ENCODE measurements around the gene IPP.
"Not testable (repeated sequence)": the region's sequence is repeated elsewhere in the genome, so short reads cannot be mapped to it uniquely, and the experiment has no call there.

The IPP gene

DNA sequence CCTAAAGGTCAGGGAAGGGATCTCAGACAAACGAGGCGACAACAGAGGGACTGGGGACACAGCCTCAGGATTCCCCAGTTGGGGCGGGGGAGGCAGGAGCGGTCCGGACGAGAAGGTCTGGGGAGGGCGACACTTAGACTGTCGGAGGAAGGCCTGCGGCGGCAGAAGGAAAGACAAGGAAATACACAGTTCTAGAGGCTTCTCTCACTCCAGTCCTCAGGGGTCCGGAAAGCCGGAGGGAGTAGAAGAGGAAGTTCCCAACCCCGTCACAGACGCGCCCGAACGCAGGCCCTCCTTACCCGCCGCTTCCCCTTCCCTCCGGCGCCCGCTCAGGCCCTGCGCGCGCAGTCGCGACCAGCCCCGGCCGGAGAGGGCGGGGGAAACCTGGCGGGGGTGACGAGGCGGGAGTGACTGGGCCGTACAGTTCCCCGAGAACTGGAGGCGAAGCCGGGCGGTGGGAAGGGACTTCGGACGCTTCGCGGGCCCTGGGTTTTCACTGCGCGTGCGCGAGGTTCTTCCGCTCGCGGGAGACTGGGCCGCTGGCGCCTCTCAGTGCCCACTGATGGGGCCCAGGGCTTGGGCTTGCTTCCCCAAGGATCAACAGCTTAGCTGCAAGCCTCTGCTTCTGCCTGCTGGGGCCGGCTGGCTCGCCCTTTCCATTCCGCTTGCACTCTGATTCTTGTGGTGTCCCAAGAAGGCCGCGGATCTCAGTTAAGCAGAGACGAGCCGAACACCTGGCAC, at the start of gene IPP:
IPP (minus strand) TSS at position 356 of the 741 bp plus-strand sequence. CDS start 4,242 bp downstream, outside the sequence.
- peak; percentile 82 to 86 (median 84) for DNase-seq (ENCODE audit: low read depth in 3 of 3)

DNA sequence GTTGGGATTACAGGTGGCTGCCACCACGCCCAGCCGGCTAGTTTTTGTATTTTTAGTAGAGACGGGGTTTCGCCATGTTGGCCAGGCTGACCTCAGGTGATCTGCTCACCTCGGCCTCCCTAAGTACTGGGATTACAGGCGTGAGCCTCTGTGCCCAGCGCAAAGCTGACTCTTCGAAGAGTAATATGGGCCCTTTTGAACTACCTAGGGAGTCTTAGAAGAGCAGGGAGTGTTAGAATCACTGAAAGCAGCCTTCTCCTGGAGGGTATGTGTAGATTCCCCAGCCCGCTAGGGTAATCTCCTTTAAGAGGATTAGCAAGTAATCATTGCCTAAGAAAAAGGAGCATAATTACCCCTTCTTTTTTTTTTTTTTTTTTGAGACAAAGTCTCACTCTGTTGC, 46.5 kb upstream of the IPP start:
- no peak for DNase-seq (ENCODE audit: low read depth in 3 of 3)

DNA sequence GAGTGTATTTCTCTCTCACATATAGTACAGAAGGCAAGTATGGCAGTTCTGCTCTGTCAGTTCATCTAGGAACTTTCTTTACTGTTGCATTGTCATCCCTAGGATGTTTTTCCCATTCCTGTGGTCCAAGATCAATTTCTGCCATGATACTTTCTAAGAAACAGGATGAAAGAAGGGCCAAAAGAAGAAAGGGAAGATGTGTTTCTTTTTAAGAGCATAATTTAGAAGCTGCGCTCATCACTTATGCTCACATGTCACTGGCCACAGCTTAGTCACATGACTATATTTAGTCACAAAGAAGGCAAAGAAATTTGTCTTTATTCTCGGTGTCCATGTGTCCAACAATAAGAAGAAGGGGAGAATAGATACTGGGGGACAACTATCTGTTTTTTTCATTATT, 45.9 kb upstream of the IPP start:
- no peak for DNase-seq (ENCODE audit: low read depth in 3 of 3)

DNA sequence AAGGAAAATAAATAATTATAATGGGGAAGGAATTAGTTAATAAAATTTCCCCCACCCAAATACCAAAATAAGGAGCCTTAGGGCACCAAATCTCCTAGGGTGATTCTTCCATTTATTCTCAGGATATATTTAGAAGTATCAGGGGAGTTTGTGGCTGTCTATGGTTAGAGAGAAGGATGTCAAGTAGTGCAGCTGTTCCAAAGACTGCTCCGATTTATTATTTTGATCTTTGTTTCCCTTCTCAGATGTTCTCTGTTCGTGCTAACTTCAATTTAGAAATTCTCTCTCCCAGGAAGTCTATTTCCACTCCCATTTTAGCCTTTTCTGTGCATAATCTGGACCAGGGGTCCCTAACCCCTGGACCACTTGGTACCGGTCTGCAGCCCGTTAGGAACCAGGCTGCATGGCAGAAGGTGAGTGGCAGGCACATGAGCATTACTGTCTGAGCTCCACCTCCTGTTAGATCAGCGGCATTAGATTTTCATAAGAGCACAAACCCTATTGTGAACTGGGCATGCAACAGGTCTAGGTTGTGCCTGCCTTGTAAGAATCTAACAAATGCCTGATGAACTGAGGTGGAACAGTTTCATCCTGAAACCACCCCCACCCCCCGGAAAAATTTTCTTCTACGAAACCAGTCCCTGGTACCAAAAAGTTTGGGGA, 43.6 kb upstream of the IPP start:
- no peak for DNase-seq (ENCODE audit: low read depth in 3 of 3)

DNA sequence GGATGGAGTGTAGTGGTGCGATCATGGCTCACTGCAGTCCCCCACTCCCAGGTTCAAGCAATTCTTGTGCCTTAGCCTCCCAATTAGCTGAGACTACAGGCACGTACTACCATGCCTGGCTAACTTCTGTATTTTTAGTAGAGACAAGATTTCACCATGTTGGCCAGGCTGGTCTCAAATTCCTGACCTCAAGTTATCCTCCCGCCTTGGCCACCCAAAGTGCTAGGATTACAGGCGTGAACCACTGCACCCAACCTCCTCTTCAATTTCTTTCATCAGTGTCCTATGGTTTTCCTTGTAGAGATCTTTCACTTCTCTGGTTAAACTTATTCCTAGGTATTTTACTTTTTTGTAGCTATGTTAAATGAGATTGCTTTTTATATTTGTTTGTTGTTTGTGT, 42.3 kb upstream of the IPP start:
- DNase-seq (ENCODE audit: low read depth in 3 of 3) = no peak

DNA sequence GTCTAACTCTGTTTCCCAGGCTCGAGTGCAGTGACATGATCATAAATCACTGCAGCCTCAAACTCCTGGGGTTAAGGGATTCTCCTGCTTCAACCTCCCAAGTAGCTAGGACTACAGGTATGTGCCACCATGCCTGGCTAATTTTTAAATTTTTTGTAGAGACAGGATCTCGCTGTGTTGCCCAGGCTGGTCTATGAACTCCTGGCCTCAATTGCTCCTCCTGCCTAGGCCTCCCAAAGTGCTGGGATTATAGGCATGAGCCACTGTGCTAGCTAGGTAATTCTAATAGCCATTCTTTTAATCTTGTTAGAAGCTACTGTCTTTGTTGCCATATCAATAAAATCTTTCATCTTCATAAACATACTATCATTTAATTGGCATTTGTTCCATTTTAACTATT, 39.1 kb upstream of the IPP start:
- no peak for DNase-seq (ENCODE audit: low read depth in 3 of 3)

DNA sequence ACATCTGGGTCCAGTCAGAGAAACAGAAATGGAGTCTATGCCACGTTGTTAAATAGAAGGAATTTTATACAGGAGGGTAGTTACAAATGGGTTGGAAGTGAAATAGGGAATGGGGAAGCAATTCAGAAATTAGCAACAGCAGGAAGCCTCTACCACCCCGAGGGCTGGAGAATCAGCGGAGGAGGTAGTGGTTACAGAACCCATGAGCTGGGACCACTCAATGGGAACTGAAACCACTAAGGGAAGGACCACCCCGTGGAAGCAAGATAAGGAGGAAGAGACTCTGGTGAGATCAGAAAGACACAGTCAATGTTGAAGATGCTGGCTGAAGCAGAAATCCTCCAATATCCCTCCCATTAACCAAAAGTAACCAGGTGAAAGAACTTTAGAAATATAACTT, 37.5 kb upstream of the IPP start:
- DNase-seq (ENCODE audit: low read depth in 3 of 3) = no peak

DNA sequence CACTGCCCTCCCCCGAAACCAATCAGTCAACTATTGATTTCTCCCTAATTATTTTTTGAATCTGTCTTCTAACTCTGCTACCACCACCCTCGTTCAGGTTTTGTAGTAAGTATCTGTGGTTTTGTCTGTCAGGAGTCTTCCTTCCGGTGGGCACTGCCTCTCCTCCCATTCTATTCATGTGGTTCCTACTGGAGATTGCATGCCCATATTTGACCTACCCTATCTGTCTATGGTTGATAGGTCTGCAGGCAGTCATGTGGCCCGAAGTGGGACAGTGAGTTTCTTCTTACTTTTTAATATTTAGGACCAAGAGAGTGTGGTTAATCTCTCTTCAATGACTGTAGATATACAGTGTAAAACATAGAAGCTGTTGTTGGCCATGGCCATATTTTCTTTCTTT, 35.1 kb upstream of the IPP start:
- peak in 1 of 3 experiments; percentile 3 for DNase-seq (ENCODE audit: low read depth in 3 of 3)

DNA sequence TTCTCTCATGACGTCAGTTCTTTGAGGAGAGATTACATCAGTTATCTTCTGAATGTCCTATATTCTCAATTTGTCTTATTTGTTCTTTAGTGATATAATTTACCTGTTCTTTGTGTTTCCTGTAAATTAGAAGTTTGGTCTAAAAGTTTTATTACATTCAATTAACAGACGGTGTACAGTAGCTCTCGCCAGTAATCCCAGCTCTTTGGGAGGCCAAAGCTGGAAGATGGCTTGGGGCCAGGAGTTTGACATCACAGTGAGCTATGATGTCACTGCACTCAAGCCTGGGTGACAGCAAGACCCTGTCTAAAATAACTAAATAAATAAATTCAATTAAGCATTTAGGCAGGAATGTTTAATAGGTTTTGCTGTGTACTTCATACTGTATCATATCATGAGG, 25.3 kb upstream of the IPP start:
- DNase-seq (ENCODE audit: low read depth in 3 of 3) = no peak

DNA sequence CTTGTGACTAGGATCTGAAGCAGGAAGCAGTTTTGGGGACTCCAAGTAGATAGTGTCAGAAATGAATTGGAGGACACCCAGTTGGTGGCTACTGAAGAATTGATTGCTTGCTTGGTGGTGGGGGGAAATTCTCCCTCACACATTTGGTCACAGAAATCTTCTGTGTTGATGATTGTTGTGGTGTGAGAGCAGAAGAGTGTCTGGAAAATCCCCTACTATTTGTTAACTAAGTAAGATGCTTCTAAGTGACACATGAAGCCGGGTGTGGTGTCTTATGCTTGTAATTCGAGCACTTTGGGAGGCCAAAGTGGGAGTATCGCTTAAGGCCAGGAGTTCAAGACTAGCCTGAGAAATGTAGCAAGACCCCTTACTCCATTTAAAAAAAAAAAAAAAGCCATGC, 22.5 kb upstream of the IPP start:
- DNase-seq (ENCODE audit: low read depth in 3 of 3) = no peak

DNA sequence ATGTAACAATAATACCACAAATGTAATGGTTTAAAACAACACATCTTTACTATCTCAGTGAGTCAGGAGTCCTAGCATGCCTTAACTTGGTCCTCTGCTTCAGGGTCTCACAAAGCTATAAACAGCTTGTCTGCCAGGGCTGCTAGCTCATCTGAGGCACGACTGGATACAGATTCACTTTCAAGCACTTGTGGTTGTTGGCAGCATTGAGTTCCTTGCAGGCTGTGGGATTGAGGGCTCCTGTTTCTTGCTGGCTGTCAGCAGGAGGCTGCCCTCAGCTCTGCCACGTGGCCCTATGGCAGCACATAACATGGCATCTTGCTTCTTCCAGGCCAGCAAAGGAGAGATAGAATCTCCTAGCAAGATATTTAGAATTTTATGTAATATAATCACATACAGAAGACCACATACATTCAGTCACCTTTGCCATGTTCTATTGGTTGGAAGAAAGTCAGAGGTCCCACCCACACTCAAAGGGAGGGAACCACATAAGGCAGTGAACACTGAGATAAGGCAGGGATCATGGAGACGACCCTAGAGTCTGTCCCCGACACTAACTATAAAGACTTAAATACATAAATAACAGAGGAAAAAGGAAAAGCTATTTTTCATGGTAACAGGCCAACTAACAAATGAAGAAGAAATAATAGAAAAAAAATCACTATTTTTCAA, 18.9 kb upstream of the IPP start:
- DNase-seq (ENCODE audit: low read depth in 3 of 3) = no peak

DNA sequence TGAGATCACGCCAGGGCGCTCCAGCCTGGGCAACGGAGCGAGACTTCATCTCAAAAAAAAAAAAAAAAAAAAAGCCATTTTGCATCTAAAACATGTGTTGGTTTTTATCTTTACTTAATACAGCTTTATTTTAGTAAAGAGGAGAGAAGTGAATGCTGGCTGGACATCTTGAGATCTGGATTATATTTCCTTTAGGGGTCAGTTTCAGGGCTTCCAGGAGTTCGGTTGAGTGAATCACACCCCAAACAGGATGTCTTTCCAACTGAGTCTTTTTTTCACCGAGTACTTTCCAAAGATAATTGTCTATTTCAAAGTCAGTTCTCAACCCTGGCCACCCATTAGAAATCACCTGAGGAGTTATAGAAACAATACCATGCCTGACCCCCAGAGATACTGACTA, 16.6 kb upstream of the IPP start:
- no peak for DNase-seq (ENCODE audit: low read depth in 3 of 3)

DNA sequence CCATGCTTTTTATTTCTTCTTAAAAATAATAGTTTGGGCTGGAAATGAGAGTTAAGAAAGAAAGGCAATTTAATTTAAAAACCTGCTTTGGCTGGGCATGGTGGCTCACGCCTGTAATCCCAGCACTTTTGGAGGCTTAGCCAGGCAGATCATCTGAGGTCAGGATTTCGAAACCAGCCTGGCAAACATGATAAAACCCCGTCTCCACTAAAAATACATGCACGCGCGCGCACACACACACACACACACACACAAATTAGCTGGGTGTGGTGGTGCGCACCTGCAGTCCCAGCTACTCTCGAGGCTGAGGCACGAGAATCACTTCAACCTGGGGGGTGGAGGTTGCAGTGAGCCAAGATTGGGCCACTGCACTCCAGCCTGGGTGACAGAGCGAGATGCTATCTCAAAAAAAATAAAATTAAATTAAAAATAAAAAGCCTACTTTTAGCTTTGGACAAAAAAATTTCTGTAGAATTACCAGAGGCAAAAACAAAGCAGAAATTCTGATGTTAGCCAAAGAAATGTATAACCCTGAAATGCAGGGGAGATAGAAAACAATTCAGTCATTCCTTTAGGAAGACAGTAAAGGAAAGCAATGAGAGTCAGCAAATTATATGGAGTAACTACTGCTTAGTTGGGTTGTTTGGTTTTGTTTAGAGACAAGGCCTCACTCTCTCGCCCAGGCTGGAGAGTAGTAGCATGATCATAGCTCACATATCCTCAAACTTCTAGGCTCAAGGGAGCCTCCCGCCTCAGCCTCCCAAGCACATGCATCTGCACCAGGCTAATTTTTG, 15.7 kb upstream of the IPP start:
- no peak for DNase-seq (ENCODE audit: low read depth in 3 of 3)

DNA sequence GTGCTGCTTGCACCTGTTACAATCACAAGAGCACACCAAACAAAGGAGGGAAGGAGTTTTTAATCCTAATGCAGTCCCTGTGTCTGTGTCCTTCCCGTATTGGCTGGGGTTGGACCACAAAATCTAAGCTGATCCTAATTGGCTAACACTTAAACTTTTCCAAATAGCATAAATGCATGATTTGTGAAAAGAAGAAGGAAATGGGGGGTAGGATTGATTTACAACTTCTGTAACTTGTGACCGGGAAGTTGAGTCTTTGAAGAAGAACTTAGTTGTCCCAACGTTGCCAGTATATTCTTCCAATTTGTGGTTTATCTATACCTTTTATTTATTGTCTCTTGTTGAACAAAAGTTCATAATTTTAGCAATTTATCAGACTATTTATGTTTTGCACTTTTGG, 11.8 kb upstream of the IPP start:
- no peak for DNase-seq (ENCODE audit: low read depth in 3 of 3)

DNA sequence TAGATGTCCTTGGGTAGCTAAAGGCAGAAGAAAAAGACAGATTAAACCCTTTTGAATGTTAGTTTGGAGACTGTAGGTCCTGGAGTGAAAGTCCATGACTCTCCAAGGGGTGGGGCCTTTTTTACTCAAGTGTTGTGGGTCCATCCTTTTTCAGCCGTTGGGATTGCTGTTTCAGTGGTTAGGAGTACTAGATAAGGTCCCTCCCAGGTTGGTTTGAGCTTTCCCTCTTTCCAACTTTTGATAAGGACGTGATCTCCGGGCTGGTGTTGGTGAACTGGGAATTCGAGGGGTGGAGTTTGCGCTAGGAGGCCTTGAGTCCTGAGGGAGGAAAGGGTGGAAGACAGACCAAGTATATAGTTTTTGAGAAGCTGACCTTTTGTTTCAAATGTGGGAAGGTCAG, 5.2 kb upstream of the IPP start:
- DNase-seq (ENCODE audit: low read depth in 3 of 3) = no peak

DNA sequence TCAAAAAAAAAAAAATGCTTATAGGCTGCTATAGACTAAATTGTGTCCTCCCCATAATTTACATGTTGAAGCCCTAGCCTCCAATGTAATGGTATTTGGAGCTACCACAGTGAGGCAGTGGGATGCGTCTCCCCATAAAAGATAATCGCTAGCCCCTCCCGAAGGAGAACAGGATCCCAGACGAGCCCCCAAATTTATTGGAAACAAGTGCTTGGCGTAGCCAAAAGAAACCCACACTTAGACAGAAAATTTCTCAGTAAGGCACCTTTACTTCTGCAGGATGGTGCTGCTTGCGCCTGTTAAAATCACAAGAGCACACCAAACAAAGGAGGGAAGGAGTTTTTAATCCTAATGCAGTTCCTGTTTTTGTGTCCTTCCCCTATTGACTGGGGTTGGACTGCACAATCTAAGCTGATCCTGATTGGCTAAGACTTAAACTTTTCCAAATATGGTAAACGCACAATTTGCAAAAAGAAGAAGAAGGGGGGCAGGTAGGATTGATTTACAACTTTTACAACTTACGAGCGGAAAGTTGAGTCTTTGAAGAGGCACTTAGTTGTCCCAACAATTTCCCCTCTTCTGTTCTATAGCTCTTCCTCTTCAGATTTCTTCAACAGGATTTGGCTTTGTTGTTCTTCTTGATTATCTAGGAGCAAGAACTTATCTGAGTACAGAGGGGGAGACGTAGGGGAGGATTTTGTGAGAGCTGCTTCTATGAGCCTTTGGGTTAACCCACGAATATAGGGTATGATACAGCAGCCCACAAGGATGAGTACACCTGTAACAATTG, 3.0 kb upstream of the IPP start:
- DNase-seq (ENCODE audit: low read depth in 3 of 3) = no peak

DNA sequence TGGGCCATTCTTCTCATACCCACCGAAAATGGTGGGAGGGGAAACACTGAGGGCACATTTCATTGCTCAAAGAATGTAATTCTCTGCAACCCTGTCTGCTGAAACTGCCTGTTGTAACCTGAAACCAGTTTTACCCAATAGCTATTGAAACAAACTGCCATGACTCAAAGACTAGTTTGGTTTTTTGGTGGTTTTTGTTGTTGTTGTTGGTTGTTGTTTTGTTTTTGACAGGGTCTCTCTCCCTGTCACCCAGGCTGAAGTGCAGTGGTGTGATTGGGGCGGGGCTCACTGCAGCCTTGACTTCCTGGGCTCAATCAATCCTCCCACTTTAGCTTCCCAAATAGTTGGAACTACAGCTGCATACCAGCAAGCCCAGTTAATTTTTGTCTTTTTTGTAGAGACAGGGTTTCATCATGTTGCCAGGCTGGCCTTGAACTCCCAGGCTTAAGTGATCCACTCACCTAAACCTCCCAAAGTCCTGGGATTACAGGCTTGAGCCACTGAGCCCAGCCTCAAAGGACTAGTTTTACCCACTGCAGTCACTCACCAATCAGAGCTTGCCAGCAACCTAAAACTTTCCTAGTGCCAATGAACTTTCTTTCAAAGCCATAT, 2.1 kb upstream of the IPP start:
- DNase-seq (ENCODE audit: low read depth in 3 of 3) = no peak

DNA sequence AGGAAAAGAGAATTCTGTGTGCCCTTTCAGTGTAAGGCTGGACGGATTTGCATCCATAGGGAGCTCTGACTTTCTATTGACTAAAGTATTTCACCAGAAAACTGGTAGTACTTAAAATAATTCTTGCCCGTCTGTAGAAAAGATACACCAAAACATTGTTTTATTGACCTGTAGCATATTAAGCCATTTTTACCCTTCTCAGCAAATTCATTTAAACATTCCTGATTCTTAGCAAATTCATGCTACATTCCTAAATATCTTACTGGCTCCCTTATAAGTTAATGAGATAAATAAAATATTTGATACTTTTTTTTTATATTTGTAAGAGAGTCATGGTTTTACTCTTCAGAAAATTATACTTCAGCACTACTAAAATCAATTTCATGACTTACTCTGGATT, 1.6 kb upstream of the IPP start:
- DNase-seq (ENCODE audit: low read depth in 3 of 3) = no peak

DNA sequence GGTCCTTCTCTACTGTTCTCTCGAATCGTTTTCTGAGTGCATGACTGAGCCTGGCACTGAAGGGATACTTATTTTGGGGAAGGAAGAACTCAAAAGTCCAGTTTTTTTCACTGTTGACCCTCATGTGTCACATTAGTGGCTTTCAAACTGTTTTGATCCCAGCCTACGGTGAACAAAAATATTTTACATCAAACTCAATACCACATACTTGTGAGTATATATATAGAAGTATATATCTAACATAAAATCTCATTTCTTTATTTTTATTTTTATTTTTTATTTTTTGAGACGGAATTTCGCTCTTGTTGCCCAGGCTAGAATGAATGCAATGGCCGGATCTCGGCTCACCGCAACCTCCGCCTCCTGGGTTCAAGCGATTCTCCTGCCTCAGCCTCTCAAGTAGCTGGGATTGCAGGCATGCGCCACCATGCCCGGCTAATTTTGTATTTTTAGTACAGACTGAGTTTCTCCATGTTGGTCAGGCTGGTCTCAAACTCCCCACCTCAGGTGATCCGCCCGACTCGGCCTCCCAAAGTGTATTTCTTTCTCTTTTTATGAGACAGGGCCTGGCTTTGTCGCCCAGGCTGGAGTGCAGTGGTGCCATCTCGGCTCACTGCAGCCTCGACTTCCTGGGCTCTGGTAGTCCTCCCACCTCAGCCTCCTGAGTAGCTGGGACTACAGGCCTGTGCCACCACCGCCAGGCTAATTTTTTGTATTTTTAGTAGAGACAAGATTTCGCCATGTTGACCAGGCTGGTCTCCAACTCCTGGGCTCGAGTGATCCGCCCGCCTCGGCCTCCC, 786 bp upstream of the IPP start:
- not testable (repeated sequence) for DNase-seq (ENCODE audit: low read depth in 3 of 3)

DNA sequence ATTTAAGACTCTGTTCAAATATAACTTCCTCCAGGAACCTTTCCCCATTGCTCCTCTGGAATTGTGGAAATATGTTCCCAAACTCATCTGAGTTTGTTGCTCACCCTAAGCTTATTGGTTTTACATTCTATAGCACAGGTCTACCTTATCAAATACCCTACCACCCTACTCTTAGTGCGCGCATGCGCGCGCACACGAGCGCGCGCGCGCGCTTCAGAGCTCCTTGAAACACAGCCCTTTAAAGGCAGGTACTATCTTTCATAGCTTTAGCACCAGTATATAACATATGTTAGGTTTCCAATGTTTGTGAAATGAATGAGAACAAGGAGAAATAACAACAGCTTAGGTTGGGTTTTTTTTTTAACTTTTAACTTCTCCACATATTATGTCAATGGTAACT, 3.5 kb downstream of the IPP start:
- DNase-seq (ENCODE audit: low read depth in 3 of 3) = no peak
